VCaP (cell line): ENCODE results near the gene HSFX2.
"Not testable (repeated sequence)": the region's sequence is repeated elsewhere in the genome, so short reads cannot be mapped to it uniquely, and the experiment has no call there.

Source experiments
- H3K27ac ChIP-seq: fragments of 450-650 bp; 2 replicates; pipeline ENCODE4 v1.5.1; 2017
- CTCF ChIP-seq: fragments of 450-650 bp; conservative IDR thresholded peaks from 2 replicates; pipeline ENCODE4 v1.5.1; 2017; ENCODE audit warnings: mild to moderate bottlenecking, moderate library complexity

The HSFX2 gene

GRCh38 chrX:149630681-149631233 is 35.6 kb upstream of the HSFX2 start:
- peak; percentile 37 for TF ChIP-seq CTCF
- H3K27ac ChIP-seq: peak overlapping the region; percentile 74

- H3K27ac ChIP-seq: peak overlapping the region; percentile 74
- TF ChIP-seq CTCF: no peak
These were observed 34.7 kb upstream of the HSFX2 start for GRCh38 chrX:149629730-149630387.

GRCh38 chrX:149628768-149629167 is 33.7 kb upstream of the HSFX2 start:
- TF ChIP-seq CTCF: no peak
- H3K27ac ChIP-seq: no peak overlapping the region

GRCh38 chrX:149628280-149628679 is 33.2 kb upstream of the HSFX2 start:
- no peak overlapping the region for H3K27ac ChIP-seq
- TF ChIP-seq CTCF: no peak

- H3K27ac ChIP-seq: not testable (repeated sequence)
These were observed 31.7 kb upstream of the HSFX2 start for GRCh38 chrX:149626829-149627228.

GRCh38 chrX:149619662-149620061 is 24.5 kb upstream of the HSFX2 start:
- not testable (repeated sequence) for H3K27ac ChIP-seq

GRCh38 chrX:149618871-149619270 is 23.8 kb upstream of the HSFX2 start:
- TF ChIP-seq CTCF: no peak

GRCh38 chrX:149611623-149612175 is 16.6 kb upstream of the HSFX2 start:
- no peak for TF ChIP-seq CTCF
- no peak overlapping the region for H3K27ac ChIP-seq

More at GRCh38 chrX:149618871-149619270, 23.8 kb upstream of the HSFX2 start:
- H3K27ac ChIP-seq: no peak overlapping the region
